Suprapubic skin (tissue), 4 donors: Measurements from ENCODE around the gene RYR1. TPM values are rescaled to one million over a fixed set of nuclear protein-coding genes. Genes with fewer than 3 reads are reported as not detected.

ENCODE experiments used
- DNase-seq, 2 donors: peaks; one replicate each; pipeline ENCODE4 v3.0.0-alpha.2; 2019; ENCODE audit warnings: low spot score in 2 of 2
- H3K27ac ChIP-seq: fragments of 200-600 bp; sonication (generic); one replicate; pipeline ENCODE4 v1.5.1; 2019
- H3K27me3 ChIP-seq: fragments of 200-600 bp; sonication (generic); one replicate; pipeline ENCODE4 v1.5.1; 2019
- H3K36me3 ChIP-seq: fragments of 200-600 bp; sonication (generic); one replicate; pipeline ENCODE4 v1.5.1; 2019
- H3K4me1 ChIP-seq: fragments of 200-600 bp; sonication (generic); one replicate; pipeline ENCODE4 v1.5.1; 2019
- H3K4me3 ChIP-seq: fragments of 200-600 bp; sonication (generic); one replicate; pipeline ENCODE4 v1.5.1; 2019; ENCODE audit warnings: mild to moderate bottlenecking
- H3K9me3 ChIP-seq: fragments of 200-600 bp; sonication (generic); one replicate; pipeline ENCODE4 v1.5.1; 2019
- EP300 ChIP-seq: sonication (generic); formaldehyde crosslinking; IDR thresholded peaks from one replicate; pipeline ENCODE4 v1.6.1; 2017; ENCODE audit warnings: antibody characterized with exemption
- POLR2A ChIP-seq, 2 donors: fragments of 450-650 bp; IDR thresholded peaks; one replicate each; pipeline ENCODE4 v1.6.1; 2017; ENCODE audit warnings: antibody characterized with exemption in 2 of 2, mild to moderate bottlenecking in 2 of 2, moderate library complexity in 2 of 2
- POLR2AphosphoS5 ChIP-seq, 3 donors: sonication (generic); formaldehyde crosslinking; IDR thresholded peaks; one replicate each; pipeline ENCODE4 v1.6.1; 2017; ENCODE audit warnings: antibody characterized with exemption in 3 of 3
- WGBS: methylation state at CpG from one replicate; pipeline ENCODE4 v1.1.5; 2018; 5-methylcytosine and 5-hydroxymethylcytosine counted together
- total RNA-seq, 4 donors: library from RNA; depleted of rRNA; stranded (reverse); fragments of >200 nt; gene quantifications; one replicate each; pipeline ENCODE4 v1.1.0, GENCODE V29; 2016
- TF ChIP-seq, protein P1 (sequence below), 2 donors: fragments of 200-600 bp in 1 of 2; fragments of 450-650 bp in 1 of 2; sonication (generic) in 1 of 2; IDR thresholded peaks; one replicate each; pipeline ENCODE4 v1.5.1; 2016 to 2019; ENCODE audit warnings: antibody characterized with exemption in 2 of 2, mild to moderate bottlenecking in 1 of 2, moderate library complexity in 1 of 2

The RYR1 gene
- total RNA-seq, 4 donors from 2014 or later: 8.4 to 26.1 (median 13.1) TPM

DNA sequence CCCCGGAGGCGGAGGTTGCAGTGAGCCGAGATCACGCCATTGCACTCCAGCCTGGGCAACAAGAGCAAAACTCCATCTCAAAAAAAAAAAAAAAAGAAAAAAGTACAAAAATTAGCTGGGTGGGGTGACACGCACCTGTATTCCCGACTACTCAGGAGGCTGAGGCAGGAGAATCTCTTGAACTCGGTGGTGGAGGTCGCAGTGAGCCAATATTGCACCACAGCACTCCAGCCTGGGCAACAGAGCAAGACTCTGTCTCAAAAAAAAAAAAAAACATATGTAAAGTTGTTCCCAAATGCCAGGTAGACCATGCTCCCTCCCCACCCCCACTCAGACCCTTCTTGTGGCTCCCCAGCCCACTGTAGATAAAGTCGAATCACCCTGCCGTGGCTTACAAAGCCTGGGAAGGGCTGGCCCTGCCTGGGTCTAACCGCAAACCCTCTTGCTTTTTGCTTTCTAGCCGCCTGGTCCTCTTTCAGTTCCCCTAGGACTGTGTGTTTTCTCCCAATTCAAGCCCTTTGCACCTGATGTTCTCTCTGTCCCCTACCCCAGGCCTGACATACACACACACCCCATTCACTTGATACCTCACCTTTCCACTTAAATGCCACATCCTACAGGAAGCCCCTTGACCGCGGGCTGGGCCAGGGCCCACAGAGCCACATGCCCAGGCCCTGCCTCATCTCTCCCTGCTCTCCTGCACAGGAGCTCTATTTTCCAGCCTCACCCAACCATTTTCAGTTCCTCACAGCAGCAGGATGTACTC, 149.9 kb downstream of the RYR1 start:
- H3K27me3 ChIP-seq: no peaks in the 10 kb centered on the region
- TF ChIP-seq EP300 (no peak), POLR2AphosphoS5 (IDR thresholded peaks at IDR 0.05) (no peak), POLR2A (IDR thresholded peaks at IDR 0.05) (no peak)
- TF ChIP-seq, protein P1, sequence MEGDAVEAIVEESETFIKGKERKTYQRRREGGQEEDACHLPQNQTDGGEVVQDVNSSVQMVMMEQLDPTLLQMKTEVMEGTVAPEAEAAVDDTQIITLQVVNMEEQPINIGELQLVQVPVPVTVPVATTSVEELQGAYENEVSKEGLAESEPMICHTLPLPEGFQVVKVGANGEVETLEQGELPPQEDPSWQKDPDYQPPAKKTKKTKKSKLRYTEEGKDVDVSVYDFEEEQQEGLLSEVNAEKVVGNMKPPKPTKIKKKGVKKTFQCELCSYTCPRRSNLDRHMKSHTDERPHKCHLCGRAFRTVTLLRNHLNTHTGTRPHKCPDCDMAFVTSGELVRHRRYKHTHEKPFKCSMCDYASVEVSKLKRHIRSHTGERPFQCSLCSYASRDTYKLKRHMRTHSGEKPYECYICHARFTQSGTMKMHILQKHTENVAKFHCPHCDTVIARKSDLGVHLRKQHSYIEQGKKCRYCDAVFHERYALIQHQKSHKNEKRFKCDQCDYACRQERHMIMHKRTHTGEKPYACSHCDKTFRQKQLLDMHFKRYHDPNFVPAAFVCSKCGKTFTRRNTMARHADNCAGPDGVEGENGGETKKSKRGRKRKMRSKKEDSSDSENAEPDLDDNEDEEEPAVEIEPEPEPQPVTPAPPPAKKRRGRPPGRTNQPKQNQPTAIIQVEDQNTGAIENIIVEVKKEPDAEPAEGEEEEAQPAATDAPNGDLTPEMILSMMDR (IDR thresholded peaks at IDR 0.05): no peak
- no peak for DNase-seq
- peaks cover 4% of the 10 kb centered on the region for H3K4me1 ChIP-seq
- no peak overlapping the region for H3K27ac ChIP-seq
- H3K36me3 ChIP-seq: peaks cover 5% of the 10 kb centered on the region
- no peak overlapping the region for H3K4me3 ChIP-seq
- WGBS: 84% methylated on average over 14 of the region's 14 CpGs
- H3K9me3 ChIP-seq: no peaks in the 10 kb centered on the region

DNA sequence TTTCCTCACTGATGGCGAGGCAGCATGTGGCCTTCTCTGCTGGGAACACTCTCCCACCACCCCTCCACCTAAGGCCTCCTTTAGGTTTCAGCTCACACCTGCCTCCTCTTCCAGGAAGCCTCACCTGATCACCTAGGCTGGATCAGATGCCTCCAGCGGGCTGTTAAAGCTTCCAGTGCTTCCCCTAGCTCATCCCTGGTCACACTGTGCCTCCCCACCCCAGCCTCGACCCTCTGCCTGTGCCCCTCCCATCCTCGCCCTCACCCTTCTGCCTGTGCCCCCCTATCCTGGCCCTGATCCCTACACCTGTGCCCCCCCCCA, 150.5 kb downstream of the RYR1 start:
- WGBS: 88% methylated on average over 4 of the region's 4 CpGs
- no peaks in the 10 kb centered on the region for H3K9me3 ChIP-seq
- no peak overlapping the region for H3K4me3 ChIP-seq
- peaks cover 4% of the 10 kb centered on the region for H3K4me1 ChIP-seq
- no peak for TF ChIP-seq POLR2AphosphoS5 (IDR thresholded peaks at IDR 0.05)
- TF ChIP-seq EP300: no peak
- TF ChIP-seq, protein P1 (IDR thresholded peaks at IDR 0.05): no peak
- no peak for TF ChIP-seq POLR2A (IDR thresholded peaks at IDR 0.05)
- DNase-seq: no peak
- peaks cover 5% of the 10 kb centered on the region for H3K36me3 ChIP-seq
- H3K27ac ChIP-seq: no peak overlapping the region
- H3K27me3 ChIP-seq: no peaks in the 10 kb centered on the region

DNA sequence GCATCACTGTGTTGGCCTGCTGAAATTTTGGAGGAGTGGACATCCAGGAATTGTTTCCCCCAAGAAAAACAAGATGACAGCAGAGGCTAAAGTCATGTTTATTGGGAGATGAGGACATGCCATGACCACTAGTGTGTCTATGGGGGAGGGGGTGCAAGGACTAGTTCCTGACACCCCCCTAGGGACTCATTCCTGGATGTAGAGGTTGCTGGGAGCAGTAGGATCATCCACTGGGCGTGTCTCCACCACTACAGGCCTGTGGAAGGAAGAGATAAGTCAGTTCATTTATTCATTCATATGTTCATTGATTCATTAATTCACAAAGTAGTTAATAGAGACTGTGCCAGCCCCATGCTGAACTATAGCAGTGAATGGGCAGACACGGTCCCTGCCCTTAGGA, 154.1 kb downstream of the RYR1 start:
- no peaks in the 10 kb centered on the region for H3K4me1 ChIP-seq
- no peak overlapping the region for H3K27ac ChIP-seq
- 85% methylated on average over 2 of the region's 2 CpGs for WGBS
- DNase-seq: no peak
- peaks cover 5% of the 10 kb centered on the region for H3K36me3 ChIP-seq
- no peak for TF ChIP-seq POLR2AphosphoS5 (IDR thresholded peaks at IDR 0.05)
- TF ChIP-seq EP300: no peak
- TF ChIP-seq POLR2A (IDR thresholded peaks at IDR 0.05): no peak
- TF ChIP-seq, protein P1 (IDR thresholded peaks at IDR 0.05): no peak
- no peak overlapping the region for H3K4me3 ChIP-seq
- no peaks in the 10 kb centered on the region for H3K27me3 ChIP-seq
- no peaks in the 10 kb centered on the region for H3K9me3 ChIP-seq

DNA sequence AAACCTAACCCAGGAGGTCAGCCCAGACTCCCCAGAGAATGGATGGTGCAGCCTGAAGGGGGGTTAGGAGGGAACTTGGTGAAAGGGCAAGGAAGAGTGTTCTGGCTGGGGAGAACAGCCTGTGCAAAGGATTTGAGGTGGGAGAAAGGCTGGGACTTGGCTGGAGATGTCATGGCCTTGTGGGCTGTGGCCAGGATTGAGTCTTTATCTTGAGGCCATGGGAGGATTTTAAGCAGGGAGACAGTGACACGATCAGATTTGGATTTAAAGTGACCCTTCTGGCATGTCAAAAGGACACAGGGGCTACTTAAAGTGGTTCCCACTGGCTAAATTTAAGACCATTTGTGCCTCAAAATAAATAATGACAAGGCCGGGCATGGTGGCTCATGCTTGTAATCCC, 154.6 kb downstream of the RYR1 start:
- no peak overlapping the region for H3K27ac ChIP-seq
- H3K4me1 ChIP-seq: no peaks in the 10 kb centered on the region
- 96% methylated on average over 2 of the region's 2 CpGs for WGBS
- TF ChIP-seq POLR2AphosphoS5 (IDR thresholded peaks at IDR 0.05): no peak
- no peak for TF ChIP-seq POLR2A (IDR thresholded peaks at IDR 0.05)
- TF ChIP-seq, protein P1 (IDR thresholded peaks at IDR 0.05): no peak
- TF ChIP-seq EP300: no peak
- DNase-seq: no peak
- no peaks in the 10 kb centered on the region for H3K27me3 ChIP-seq
- peaks cover 5% of the 10 kb centered on the region for H3K36me3 ChIP-seq
- no peaks in the 10 kb centered on the region for H3K9me3 ChIP-seq
- H3K4me3 ChIP-seq: no peak overlapping the region

DNA sequence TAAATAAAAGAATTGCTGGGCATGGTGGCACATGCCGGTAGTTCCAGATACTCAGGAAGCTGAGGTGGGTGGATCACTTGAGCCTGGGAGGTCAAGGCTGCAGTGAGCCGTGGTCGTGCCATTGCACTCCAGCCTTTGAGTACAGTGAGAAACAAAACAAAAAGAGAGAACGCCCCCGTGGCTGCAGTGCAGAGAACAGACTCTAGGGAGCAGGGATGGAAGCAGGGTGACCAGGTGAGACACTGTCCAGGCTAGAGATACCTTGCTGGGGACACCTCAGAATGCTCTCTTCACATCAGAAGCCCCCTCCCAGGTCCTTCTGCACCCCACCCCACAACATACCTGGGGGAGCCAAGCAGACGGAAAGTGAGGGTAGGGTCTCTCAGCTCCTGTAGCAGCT, 159.4 kb downstream of the RYR1 start:
- DNase-seq: no peak

More for the DNA sequence above, 159.4 kb downstream of the RYR1 start:
- no peak for TF ChIP-seq POLR2A (IDR thresholded peaks at IDR 0.05)
- TF ChIP-seq POLR2AphosphoS5 (IDR thresholded peaks at IDR 0.05): no peak
- TF ChIP-seq, protein P1 (IDR thresholded peaks at IDR 0.05): no peak
- no peak for TF ChIP-seq EP300
- H3K4me3 ChIP-seq: no peak overlapping the region
- no peaks in the 10 kb centered on the region for H3K36me3 ChIP-seq
- H3K9me3 ChIP-seq: no peaks in the 10 kb centered on the region
- no peak overlapping the region for H3K27ac ChIP-seq
- no peaks in the 10 kb centered on the region for H3K27me3 ChIP-seq
- 81% methylated on average over 6 of the region's 6 CpGs for WGBS
- H3K4me1 ChIP-seq: peaks cover 8% of the 10 kb centered on the region
